Left cardiac atrium (tissue), 4 donors: Measurements from ENCODE around the gene IGFBP6. TPM values are rescaled to one million over a fixed set of nuclear protein-coding genes. Genes with fewer than 3 reads are reported as not detected.

Experiments
- ATAC-seq, 2 donors: fragments of 200-7000 bp; cut with Tn5 transposase; one replicate each; pipeline ENCODE4 v1.9.1; 2020; ENCODE audit warnings: mild to moderate bottlenecking in 2 of 2, moderate library complexity in 2 of 2
- DNase-seq: peaks from one replicate; pipeline ENCODE4 v3.0.0-alpha.2; 2020
- intact Hi-C, 2 donors: fragments of 100-400 bp; cut with DNase I; formaldehyde crosslinking; loops; one replicate each; pipeline versions ENCODE4 v1.14.1 to v1.15.1; 2022 to 2023
- total RNA-seq, 2 donors: library from RNA; stranded (reverse); fragmentation: NEBNext Ultra II Directional; extraction: Animal tissue kit (Norgen Biotek cat#: 25700); gene quantifications; one replicate each; pipeline ENCODE4 v1.2.1, GENCODE V29; 2021
- donor health status: DM: no; HTN: yes; CAD: no.
- donor health status: DM: no; HTN: yes; CAD: no; lungs with severe emphysema.
- donor health status: DM: yes; HTN: yes; CAD: no.
- donor health status: Dilated cardiomyopathy.

Gene IGFBP6
- total RNA-seq, 2 donors from 2014 or later = 134 to 139 TPM

GRCh38 chr12:53067074-53067992 is 30.1 kb upstream of the IGFBP6 start:
- DNase-seq = no peak
- no peak for ATAC-seq
- intact Hi-C loops = loop anchor here (2.0 to 10.0 kb wide), 4 partner anchors 31 to 227 kb away; partner anchors contain the start of genes MYG1 (in 1 of the 2) and PFDN5 (in 1 of the 2)

DNA sequence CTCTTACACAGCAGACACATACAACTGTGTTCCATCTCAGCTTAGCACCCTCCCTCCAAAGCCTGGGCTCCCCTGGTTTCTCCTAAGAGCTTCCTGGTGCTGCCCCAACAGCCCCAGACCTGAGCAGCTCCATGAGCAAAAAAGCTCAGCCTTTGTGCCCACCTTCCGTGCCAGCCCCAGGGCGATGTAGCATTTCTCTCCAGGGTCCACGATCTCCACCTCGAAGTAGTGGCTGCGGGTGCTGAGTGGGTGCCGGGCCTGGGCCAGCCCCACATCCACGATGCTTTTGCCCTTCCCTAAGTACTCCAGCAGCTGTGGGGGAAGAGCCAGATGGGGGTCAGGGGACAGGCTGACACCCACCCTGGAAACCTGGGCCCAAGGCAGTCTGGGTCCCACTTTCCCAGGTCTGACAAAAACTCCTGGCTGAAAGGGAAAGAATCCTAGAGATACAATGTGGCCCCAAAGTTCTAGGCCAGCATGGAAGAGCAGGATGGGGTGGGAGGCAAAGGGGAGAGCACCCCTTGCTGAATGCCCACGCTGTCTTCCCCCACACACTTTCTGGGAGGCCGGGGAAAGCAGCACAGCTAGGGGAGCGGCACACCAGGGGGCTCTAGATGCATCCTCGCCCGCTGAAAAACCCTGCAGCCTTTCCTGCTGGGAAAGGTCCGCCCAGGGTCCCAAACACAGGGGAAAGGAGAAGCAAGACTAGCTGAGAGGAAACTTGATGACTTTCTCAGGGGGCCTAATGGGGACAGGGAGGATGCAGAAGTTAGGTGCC is 29.3 kb upstream of the IGFBP6 start:
- intact Hi-C loops = loop anchor here (2.0 to 10.0 kb wide), 4 partner anchors 31 to 227 kb away; partner anchors contain the start of genes MYG1 (in 1 of the 2) and PFDN5 (in 1 of the 2)
- DNase-seq (no peak), ATAC-seq (no peak)

DNA sequence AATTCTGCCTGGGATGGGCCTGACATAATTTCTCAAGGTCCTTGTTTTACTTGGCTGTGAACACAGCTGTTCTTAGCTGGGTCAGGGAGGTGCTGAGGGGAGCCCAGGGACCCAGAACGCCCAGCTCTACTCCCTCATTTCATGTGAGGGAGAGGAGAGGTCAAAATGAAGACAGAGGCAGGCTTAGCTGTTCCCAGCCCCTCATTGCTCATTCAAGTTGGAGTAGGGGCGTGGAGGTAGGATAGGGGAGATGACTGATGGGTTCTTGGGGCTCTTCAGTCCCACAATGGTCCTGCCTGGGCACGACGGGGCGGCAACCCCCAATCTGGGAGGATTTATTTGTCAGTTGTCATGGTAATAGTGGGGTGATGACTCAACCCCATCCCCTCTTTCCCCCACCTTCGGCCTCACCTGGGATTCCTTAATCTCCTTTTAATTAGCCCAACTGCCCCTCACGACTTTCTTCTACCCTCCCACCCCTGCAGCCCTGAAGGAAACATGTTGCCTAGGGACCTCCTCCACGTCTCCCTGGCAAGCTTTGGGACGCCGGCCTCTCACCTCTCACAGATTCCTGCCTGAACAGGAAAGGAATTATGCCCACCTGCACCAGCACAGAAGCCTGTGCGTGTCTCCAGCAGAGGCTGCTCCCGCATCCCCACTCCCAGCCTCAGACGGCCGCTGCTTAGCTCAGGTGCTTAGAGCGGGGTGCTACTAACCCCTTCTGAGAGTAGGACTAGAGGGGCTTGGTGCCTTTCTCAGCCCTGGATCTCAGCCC is 28.5 kb upstream of the IGFBP6 start:
- intact Hi-C loops = loop anchor here (5.0 to 10.0 kb wide), 3 partner anchors 123 to 226 kb away; partner anchors contain the start of genes MYG1 (in 1 of the 2) and PFDN5 (in 1 of the 2)
- no peak for DNase-seq
- ATAC-seq = peak in 1 of 2 donors; percentile 6

DNA sequence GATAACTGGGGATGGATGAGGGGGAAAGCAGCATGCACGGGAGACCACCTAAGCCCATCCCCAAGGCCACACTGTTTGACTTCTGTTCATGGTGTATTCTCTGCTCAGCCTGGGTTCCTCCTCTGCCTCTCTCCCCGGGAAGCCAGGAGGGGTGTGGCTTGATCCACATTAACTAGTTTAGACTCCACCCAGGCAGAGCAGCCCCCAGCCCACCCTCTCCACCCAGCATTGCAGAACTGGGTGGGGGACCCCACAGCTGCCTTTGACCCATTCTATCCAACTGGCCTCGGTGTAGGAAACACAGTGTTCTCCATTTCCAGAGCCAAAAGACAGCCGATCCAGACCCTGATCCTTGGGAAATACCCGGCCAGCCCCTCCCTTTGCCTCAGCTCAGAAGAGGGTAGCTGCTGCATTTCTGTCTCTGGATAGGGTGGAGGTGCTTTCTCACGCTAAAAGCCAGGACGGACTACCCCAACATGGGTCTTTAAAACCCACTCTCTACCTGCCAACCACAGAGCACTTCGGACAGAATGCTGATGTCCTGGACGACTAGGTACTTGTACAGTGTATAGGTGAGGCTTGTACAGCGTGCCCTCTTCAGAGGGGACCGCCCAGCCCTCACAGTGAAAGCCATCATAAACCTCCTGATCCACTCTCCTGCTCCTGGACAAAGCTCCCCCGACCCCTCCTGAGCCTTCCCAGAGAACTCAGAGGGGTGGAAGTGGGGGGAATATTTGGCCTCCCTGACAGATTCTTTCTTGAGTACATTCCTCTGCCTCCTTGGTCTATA is 27.7 kb upstream of the IGFBP6 start:
- ATAC-seq (no peak), DNase-seq (peak; percentile 52)
- intact Hi-C loops = loop anchor here (5.0 to 10.0 kb wide), 3 partner anchors 122 to 225 kb away; partner anchors contain the start of genes MYG1 (in 1 of the 2) and PFDN5 (in 1 of the 2)

GRCh38 chr12:53070877-53071492 is 26.5 kb upstream of the IGFBP6 start:
- ATAC-seq (no peak), DNase-seq (no peak)
- intact Hi-C loops = no loop called here

- peak; percentile 65 to 80 for ATAC-seq
- intact Hi-C loops = no loop called here
- peak; percentile 88 for DNase-seq
These were observed 25.6 kb upstream of the IGFBP6 start for GRCh38 chr12:53071591-53072551.

GRCh38 chr12:53073881-53074280 is 23.6 kb upstream of the IGFBP6 start:
- no peak for DNase-seq
- peak in 1 of 2 donors; percentile 2 for ATAC-seq
- intact Hi-C loops = no loop called here

DNA sequence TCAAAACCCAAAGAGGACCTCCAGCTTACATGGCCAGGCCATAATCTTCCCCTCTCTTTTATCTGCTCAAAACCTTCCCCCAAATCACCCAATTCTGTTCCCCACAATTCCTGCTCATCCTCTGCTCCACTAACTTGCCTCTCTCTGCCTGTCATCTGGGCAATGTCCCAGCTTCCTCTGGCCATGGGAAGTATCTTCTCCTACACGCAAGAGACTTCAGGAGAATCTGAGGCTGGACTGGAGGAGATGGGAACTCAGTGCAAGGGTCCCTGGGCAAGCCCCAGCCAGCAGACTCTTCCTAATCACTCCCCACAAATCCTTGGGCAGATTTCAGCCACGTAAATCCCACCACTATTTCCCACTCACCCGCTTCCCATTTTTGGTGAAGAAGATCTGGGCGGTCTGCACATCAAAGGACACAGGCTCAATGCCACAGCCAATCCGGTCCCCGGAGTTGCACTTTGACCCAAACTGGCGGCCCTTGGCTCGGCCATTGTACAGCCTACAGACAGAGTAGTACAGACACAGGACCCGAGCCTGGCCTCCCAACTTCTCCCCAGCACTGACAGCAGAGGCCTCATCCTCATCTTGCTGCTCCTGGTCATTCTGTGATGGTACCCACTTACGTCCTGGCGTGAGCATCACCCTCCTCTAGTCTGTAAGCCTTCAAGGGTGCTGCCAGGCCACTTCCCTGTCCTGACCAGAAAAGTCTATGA is 23.0 kb upstream of the IGFBP6 start:
- DNase-seq (no peak), ATAC-seq (no peak)
- intact Hi-C loops = no loop called here

DNA sequence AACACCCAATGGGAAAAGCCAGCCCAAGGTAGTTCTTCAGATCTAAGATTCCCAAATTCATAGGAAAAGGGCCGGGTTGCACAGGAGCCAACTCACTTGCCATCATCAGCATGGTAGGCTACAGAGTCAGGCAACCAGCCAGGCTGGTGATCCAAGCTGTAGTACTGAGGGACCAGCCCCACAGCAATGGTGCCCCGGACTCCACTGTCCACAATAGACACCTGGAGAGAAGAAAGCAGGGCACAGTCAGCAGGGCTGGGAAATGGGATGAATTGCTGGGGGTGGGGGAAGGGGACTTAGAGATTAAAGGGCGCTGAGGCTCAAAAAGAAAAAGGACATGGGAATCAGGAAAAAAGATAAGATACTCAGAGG is 22.5 kb upstream of the IGFBP6 start:
- DNase-seq (no peak), ATAC-seq (no peak)
- intact Hi-C loops = no loop called here

DNA sequence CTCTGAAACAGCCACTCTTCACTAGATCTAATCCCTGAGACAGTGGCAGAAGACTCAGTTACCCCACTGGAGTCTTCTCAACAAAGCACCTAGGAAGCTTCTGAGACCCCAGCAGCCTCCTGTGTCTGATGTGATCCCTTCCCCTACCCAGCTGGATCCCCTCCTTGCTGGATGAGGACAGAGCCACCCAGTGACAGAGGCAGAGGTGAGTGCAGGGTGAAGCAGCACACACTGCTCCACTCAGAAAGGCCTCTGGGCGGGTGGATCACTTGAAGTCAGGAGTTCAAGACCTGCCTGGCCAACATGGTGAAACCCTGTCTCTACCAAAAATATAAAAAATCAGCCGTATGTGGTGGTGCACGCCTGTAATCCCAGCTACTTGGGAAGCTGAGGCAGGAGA is 21.0 kb upstream of the IGFBP6 start:
- DNase-seq (no peak), ATAC-seq (no peak)
- intact Hi-C loops = no loop called here

- DNase-seq (no peak), ATAC-seq (no peak)
- intact Hi-C loops = no loop called here
These were observed 20.4 kb upstream of the IGFBP6 start for GRCh38 chr12:53077030-53077429.

- ATAC-seq = peak in 1 of 2 donors; percentile 3
- no peak for DNase-seq
- intact Hi-C loops = no loop called here
These were observed 18.8 kb upstream of the IGFBP6 start for GRCh38 chr12:53078425-53079225.

DNA sequence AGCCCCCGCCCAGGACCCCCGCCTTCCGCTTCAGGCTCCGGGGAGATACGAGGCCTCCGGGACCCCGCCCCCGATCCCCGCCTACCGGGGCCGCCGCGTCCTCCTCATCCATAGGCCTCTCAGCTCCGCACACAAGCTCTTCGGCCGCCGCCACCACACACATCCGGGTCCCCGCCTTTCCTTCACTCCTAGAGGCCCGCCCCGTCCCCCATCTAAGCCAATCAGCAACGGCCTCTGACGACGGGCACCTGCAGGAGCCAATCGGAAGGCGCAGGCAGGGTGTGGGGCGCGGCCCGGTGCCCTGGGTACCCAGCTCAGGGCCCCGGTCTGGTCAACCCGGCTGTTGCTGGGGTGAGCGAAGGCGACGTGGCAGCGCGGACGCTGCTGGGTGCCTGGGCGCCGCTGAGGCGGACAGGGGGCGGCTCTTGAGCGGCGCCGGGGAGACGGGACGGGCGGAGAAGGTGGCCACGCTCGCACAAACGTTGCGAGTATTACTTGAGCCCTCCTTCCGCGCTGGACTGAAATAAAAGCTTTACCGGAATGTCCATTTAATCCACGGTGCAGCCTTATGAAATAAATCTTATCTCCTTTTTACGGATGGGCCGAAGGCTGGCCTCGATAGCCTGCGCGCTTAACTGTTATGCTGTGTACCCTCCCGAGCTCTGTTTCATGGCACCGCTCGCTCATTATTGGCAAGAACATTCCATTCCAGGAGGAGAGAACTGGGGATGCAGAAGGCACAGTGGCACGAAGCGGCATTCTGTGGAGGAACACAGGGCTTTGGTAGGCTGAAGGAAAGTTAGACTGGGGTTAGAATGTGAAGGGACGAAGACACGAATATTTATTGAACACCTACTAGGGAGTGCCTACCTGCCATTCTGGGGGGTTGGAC is 18.0 kb upstream of the IGFBP6 start, which contains the start of gene SPRYD3:
SPRYD3 (minus strand) TSS at position 165 of the 892 bp plus-strand sequence; CDS start at position 108, 57 bp downstream.
- DNase-seq = peak; percentile 98
- peak; percentile 99 for ATAC-seq
- intact Hi-C loops = no loop called here

DNA sequence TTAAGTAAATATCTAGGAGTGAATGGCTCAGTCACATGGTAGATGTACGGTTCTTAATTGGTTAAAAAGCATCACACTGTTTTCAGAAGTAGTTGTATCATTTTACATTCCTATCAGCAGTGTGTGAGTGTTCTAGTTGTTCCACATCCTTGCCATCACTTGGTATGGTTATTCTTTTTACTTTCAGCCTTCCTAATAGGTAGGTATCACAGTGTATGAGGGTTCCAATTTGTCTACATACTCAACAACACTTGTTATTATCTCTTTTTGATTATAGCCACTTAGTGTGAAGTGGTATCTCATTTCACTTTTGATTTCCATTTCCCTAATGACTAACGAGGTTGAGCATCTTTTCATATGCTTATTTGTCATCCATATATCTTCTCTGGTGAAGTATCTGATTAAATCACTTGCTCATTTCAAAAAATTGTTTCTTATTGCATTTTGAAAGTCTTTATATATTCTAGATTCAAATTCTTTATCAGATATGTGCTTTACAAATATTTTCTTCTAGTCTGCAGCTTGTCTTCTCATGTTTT is 14.8 kb upstream of the IGFBP6 start:
- no peak for DNase-seq
- intact Hi-C loops = no loop called here
- ATAC-seq = no peak
